Measurements from ENCODE around the gene ZNF436. TPM values are rescaled to one million over a fixed set of nuclear protein-coding genes. Genes with fewer than 3 reads are reported as not detected.
A peak's percentile ranks its signal among the peaks of the same experiment; 100 is the strongest.

The ZNF436 gene
- total and polyA plus RNA-seq, 9 of the 15 experiments (the other 6 are each of a cell fraction or from before 2014, with no cell fraction given) = 2.1 to 11.3 (median 6.8) TPM

GRCh38 chr1:23403735-23404486, 34.3 kb upstream of the ZNF436 start (continued):
- TF ChIP-seq ZBTB2 (IDR thresholded peaks at IDR 0.05) = no peak; the same call in 1 of the 2 replicates
- peak; percentile 51; the same call in 1 of the 2 replicates for TF ChIP-seq POLR2AphosphoS5 (IDR thresholded peaks at IDR 0.05; ENCODE audit: control insufficient read depth, insufficient read depth, low read depth, low read length)
- peak; percentile 55; the same call in 1 of the 2 replicates for TF ChIP-seq NCOR1 (IDR thresholded peaks at IDR 0.05)

- POLR2A ChIA-PET = interaction anchor here (0.5 to 1.9 kb wide), 13 partner anchors 9 to 328 kb away, joined by 3 to 9 read pairs (median 4); partner anchors contain the start of gene ZNF436
- BruUV-seq (replicated peaks) = no TSS peak
- H3K4me2 ChIP-seq (ENCODE audit: insufficient read depth, low read length) = peak overlapping the region; percentile 65
- 69% methylated on average over 4 of the region's 4 CpGs for WGBS (ENCODE audit: insufficient coverage, low coverage, missing lambda C conversion rate)
- H3K36me3 ChIP-seq (ENCODE audit: control insufficient read depth, insufficient read depth, low read length) = no peaks in the 10 kb centered on the region
- CTCF ChIA-PET (ENCODE audit: low intra/inter-chr PET ratio) = interaction anchor here (0.8 to 1.1 kb wide), 3 partner anchors 35 to 305 kb away, joined by 3 to 4 read pairs (median 3); no protein-coding TSS in a partner anchor
- peak overlapping the region; percentile 33; the same call in 2 of the 3 replicates for H3K27ac ChIP-seq (ENCODE audit: extremely low read depth, low read depth, low read length)
- intact Hi-C loops (cut with micrococcal nuclease) (loop anchor here (5.0 to 10.0 kb wide), 4 partner anchors 76 to 319 kb away; partner anchors contain the start of gene HTR1D), in situ Hi-C loops (cut with MboI) (loop anchor here (5.0 kb wide), 1 partner anchor 61 kb away; the partner anchor contains the start of gene HNRNPR)
- no peaks in the 10 kb centered on the region for H3K27me3 ChIP-seq (ENCODE audit: control insufficient read depth in 2 of 2, insufficient read depth in 2 of 2, low read length in 2 of 2)
- peaks cover 5 to 18% of the 10 kb centered on the region in 2 experiments for H3K4me1 ChIP-seq (replicated peaks in 1 of 2; ENCODE audit: control insufficient read depth in 2 of 2, insufficient read depth in 2 of 2, low read length in 2 of 2)
- peak overlapping the region; percentile 90 for H2AFZ ChIP-seq (ENCODE audit: low read depth, low read length)
- peak overlapping the region; percentile 9; the same call in 1 of the 2 replicates for H3K4me3 ChIP-seq
- FAIRE-seq = no peak
- H4K20me1 ChIP-seq (replicated peaks; ENCODE audit: control insufficient read depth, insufficient read depth, low read length) = no peaks in the 10 kb centered on the region
- ATAC-seq = no peak
- peak overlapping the region in 1 of 2 experiments; percentile 16; a peak in 3 of 4 replicates for H3K9ac ChIP-seq (ENCODE audit: insufficient read depth in 1 of 2, low read depth in 2 of 2, low read length in 2 of 2)
- no peaks in the 10 kb centered on the region for H3K9me1 ChIP-seq (ENCODE audit: control insufficient read depth, insufficient read depth, low read length)
- no peaks in the 10 kb centered on the region; the same call in 1 of the 2 replicates for H3K9me3 ChIP-seq (replicated peaks; ENCODE audit: control insufficient read depth, insufficient read depth, low read depth, low read length)
- no peak for DNase-seq (ENCODE audit: extremely low read depth in 1 of 4, low spot score in 3 of 4)
- no peaks in the 10 kb centered on the region for H3K79me2 ChIP-seq (ENCODE audit: control insufficient read depth, insufficient read depth, low read length)
- TF ChIP-seq PCBP2 (IDR thresholded peaks at IDR 0.05; ENCODE audit: low read depth, low read length, poor library complexity, severe bottlenecking) = no peak
- 0 out of 6 replicates have a peak, but pooled peaks of 1 of the 3 experiments have one; percentile 3 for TF ChIP-seq ZBTB11 (CRISPR knock-in tag; IDR thresholded peaks at IDR 0.05)
- peak; percentile 19 for TF ChIP-seq PHF20 (IDR thresholded peaks at IDR 0.05; ENCODE audit: partially characterized antibody)
- TF ChIP-seq CTBP1 (IDR thresholded peaks at IDR 0.05; ENCODE audit: borderline replicate concordance) = no peak
- peak; percentile 79 for TF ChIP-seq RBM25 (IDR thresholded peaks at IDR 0.05; ENCODE audit: low read depth, low read length, severe bottlenecking)
- TF ChIP-seq FOSL1 (tag; conservative IDR thresholded peaks at IDR 0.05) = peak; percentile 15; the same call in 1 of the 2 replicates
- no peak for TF ChIP-seq FOXM1 (IDR thresholded peaks at IDR 0.05; ENCODE audit: low read depth)
- TF ChIP-seq FOXM1 (CRISPR knock-in tag; IDR thresholded peaks at IDR 0.05; ENCODE audit: low read depth) = 0 out of 2 replicates have a peak, but pooled peaks have one; percentile 19
- no peak for TF ChIP-seq MAX (CRISPR knock-in tag; IDR thresholded peaks at IDR 0.05)
These were observed 33.7 kb upstream of the ZNF436 start for GRCh38 chr1:23403355-23403734.
